ENCODE results near the gene CLIP1.

DNA sequence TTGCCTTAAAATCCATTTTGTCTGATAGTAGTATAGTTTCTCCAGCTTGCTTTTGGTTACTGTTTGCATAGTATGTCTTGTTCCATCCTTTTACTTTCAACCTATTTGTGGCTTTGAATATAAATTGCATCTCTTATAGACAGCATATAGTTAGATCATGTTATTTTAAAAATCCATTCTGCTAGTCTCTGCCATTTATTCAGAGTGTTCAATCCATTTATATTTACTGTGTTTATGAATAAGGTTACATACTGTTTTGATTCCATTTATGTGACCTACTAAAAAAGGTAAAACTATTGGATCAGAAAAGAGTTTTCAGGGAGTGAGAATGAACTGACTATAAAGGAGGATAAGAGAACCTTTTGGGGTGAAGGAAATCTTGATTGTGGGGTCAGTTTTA is 126.6 kb downstream of the CLIP1 start:
- TF ChIP-seq, protein P1, sequence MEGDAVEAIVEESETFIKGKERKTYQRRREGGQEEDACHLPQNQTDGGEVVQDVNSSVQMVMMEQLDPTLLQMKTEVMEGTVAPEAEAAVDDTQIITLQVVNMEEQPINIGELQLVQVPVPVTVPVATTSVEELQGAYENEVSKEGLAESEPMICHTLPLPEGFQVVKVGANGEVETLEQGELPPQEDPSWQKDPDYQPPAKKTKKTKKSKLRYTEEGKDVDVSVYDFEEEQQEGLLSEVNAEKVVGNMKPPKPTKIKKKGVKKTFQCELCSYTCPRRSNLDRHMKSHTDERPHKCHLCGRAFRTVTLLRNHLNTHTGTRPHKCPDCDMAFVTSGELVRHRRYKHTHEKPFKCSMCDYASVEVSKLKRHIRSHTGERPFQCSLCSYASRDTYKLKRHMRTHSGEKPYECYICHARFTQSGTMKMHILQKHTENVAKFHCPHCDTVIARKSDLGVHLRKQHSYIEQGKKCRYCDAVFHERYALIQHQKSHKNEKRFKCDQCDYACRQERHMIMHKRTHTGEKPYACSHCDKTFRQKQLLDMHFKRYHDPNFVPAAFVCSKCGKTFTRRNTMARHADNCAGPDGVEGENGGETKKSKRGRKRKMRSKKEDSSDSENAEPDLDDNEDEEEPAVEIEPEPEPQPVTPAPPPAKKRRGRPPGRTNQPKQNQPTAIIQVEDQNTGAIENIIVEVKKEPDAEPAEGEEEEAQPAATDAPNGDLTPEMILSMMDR (optimal IDR thresholded peaks at IDR 0.05 in 1 of 3, IDR thresholded peaks at IDR 0.05 in 1 of 3, conservative IDR thresholded peaks at IDR 0.05 in 1 of 3; ENCODE audit: extremely low read depth in 1 of 3, insufficient read depth in 2 of 3, low read length in 3 of 3), result no peak
- no peak for TF ChIP-seq EZH2 (IDR thresholded peaks at IDR 0.05; ENCODE audit: low read length)
